COR-L47 (cell line): ENCODE measurements around the gene PITX3.

Source experiments
- DNase-seq: peaks from one replicate; lab custom pipeline; 2025; lab: John Stamatoyannopoulos, UW

Gene PITX3

DNA sequence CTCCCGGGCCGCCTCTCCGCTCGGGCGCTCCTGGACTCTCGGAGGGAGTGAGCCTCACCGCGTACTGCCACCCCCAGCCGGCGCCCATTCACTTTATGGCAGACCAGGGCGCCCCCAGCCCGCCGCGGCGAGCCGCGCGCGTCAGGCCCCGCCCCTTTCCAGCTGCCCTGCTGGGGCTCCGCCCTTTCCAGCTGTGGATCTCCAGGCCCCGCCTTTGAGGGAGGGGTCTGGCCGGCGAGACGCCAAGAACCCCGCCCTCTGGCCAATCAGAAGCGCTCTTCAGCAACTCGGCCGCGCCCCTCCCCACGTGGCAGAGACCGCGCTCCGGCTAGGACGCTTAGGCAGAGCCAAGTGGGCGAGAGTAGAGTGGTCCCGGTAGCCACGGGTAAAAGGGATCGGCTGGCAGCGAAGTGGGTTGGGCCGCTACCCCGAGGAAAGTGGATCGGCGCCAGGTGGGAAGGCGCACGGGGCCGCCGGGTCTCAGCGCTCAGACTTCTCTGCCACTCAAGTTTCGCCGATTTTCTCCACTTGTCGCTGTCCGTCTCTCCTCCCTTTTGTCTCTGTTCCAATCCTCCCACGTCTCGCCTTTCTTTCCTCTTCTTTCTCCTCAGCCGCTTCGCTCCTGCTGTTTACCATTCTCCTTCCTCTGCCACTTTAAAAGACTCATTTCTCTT lies at the start of gene PITX3:
Gene PITX3 (minus strand): TSS at position 69 of the 674 bp plus-strand sequence. CDS start 9,432 bp downstream, outside the sequence.
- peak; percentile 28 for DNase-seq

DNA sequence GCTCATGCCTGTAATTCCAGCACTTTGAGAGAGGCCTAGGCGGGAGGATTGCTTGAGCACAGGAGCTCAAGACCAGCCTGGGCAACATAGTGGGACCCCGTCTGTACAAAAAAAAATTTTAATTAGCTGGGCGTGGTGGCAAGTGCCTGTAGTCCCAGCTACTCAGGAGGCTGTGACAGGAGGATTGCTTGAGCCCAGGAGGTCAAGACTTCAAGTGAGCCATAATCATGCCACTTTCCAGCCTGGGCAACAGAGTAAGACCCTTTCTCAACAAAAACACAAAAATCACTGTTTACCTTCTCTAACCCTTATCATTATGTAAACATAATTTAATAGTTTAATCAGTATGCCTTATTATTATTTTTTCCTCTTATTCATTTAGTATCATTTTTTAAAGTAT lies 48.5 kb upstream of the PITX3 start:
- no peak for DNase-seq

DNA sequence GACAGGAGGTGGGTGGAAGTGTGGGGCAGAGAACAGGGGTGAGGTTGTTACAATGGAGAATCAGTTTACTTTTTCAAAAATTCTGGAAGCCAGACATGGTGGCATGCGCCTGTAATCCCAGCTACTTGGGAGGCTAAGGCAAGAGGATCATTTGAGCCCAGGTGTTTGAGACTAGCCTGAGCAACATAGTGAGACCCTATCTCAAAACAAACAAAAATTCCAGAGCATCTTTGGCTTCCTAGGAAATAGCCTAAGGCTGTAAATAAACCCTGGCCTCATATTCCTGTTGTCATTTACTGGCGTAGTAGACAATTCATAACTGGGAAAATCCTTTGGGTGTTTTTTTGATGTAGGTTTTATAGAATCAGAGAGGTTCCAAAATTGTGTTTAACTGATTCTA lies 48.0 kb upstream of the PITX3 start:
- no peak for DNase-seq

DNA sequence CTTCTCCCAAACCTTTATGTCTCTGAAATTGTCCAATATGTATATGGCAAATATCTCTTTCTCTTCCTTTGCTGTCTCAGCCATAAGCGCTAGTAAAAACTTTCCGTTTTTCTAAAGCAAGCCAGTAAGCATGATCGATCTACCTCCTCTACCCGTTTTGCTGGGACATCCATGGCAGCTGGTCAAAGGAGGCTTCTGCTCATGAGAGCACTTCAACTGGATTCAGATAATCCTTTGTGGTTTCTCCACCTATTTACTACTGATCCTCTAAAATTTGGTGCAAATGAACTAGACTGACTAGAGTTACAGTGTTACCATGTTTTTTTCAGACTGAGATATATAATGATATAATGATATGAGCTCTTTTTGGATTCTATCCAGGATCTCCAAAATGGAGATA lies 46.7 kb upstream of the PITX3 start:
- no peak for DNase-seq

DNA sequence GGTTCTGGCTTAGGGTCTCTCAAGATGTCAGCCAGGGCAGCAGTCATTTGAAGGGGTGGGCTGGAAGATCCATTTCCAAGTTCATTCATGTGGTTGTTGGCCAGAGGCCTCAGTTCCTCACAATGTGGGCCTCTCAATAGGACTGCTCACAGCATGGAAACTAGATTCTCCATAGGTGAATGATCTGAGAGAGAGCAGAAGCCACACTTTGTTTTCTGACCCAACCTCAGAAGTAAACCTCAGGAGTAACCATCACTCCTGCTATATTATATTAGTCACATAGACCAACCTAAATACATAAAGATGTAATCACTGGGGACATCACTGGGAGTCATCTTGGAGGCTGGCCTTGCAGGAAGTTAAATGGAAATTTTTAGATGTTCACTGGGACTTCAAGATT lies 46.2 kb upstream of the PITX3 start:
- no peak for DNase-seq

DNA sequence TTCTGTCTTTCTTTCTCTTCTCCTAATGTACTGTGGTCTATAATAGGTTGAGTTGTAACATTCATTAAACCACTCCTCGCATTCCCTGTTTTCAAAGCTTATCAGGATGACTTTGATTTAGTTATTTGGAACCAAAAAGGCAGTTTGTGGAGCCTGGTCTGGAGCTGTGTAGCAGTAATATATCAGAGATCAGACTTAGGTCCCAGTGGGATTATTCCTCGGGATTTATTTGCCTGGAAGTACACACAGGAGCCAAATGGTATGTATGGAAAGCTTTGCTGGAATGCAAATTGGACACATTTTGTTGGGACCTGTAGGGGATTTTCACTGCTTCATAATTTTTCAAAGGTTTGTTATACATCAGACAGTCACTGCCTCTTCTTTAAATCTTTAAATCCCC lies 44.9 kb upstream of the PITX3 start:
- no peak for DNase-seq

DNA sequence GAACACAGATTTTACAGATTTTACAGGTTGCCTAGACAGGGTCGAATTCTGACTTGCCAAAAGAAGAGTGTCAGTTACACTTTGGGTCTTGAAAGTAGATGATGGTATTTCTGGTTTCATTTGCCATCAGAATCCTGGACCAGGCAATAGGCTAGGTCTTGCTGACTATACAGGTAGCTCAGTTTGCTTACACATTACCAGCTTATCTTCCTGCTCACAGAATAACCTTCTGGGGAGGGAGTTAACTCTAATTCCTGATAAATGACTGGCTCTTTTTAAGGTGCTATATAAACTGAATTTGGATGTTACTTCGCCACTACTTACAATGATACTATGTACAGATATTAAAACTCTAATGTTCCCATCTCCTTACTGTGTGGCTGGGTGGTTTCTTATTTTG lies 43.8 kb upstream of the PITX3 start:
- DNase-seq, result no peak

DNA sequence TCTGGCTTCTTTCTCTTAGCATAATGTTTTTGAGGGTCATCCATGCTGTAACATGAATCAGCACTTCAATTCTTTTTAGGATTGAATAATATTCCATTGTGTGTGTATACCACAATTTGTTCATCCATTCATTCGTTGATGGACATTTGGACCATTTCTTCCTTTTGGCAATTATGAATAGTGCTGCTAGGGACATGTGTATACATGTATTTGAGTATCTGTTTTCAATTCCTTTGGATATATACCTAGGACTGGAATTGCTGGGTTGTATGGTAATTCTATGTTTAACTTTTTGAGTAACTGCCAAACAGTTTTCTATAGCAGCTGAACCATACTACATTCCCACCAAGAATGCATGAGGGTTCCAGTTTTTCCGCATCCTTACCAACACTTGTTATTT lies 43.2 kb upstream of the PITX3 start:
- DNase-seq, result no peak

DNA sequence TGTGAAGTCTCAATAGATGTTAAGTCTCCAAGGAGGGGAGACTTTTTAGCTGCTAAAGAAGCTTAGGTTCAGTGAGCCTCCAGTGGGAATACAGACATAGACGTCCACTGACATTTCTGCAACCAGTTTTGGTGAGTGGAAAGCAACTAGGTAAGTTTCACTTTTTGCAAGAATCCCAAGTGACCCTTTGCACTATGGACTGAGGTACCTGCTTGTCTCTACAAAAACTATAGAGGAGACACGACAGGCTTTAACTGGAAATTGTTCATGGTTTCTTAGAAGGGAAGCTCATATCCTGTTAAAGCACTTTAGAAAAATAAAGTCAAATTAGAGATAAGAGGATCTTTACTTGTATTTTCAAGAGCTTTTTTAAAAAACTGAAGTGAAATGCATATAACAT lies 42.6 kb upstream of the PITX3 start:
- no peak for DNase-seq

DNA sequence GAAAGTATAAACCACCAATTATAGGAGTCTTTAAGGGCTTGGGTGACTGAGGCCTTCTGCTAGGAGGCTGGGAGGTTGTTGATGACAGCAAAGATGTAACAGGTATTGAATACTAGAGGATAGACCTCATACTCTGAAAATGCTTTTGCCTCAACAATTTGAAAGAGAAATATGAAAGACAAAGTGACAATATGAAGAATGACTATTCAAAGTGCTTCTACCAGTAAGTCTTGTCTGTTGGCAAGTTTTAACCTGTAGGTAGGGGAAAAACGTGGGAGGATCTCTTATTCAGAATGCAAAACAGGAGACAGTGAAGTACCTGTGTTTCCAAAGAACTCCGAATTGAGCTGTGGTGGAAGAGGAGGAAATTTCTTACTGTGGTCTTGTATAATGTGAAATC lies 42.2 kb upstream of the PITX3 start:
- DNase-seq, result no peak

DNA sequence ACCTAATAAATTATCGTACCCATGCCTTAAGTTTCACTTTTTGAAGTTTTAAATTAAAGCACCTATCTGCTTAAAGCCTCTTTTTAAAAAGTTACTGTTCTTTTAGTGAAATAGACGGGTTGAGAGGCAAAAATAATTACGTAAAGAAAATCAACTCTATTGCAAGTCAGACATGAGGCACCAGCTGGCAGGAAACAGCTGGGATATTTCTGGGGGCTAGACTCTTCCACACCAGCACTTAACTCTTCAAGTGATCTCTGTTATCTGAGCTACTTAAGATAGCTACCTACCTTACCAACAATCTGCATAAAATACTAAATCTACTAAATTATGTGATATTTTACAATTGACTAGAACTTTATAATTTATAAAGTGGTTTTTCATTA lies 39.8 kb upstream of the PITX3 start:
- DNase-seq, result no peak

DNA sequence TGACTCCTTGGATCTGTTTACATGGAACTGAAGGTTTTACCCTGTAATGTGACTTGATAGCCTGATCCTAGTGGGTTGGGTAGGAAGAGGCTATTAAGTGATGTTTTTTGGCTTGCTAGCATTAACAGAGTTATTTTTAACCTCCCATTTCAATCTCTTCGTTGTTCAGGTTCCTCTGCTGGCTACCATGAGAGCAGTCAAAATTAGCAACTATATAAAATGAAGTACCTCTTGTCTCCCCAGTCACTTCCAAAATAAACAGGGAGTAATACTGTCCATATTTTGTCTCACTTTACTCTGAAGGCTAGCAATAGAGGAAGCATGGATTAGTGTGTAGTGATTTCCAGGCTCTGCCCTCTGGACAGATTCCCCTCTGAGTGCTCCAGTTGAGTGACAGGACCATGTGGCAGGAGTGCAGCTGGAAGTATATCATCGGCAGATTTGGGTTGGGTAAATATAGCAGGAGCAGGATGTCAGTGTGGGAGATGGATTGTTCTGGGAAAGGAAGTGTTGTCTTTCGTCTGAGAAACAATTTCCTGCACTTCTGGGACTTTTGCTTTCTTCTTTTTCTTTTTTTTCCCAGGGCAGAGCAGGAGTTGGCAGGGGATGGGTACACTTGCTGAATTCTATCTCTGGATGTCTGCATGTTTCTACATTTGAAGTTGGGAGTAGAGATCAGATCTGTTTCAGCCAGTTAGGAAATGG lies 39.2 kb upstream of the PITX3 start:
- no peak for DNase-seq

DNA sequence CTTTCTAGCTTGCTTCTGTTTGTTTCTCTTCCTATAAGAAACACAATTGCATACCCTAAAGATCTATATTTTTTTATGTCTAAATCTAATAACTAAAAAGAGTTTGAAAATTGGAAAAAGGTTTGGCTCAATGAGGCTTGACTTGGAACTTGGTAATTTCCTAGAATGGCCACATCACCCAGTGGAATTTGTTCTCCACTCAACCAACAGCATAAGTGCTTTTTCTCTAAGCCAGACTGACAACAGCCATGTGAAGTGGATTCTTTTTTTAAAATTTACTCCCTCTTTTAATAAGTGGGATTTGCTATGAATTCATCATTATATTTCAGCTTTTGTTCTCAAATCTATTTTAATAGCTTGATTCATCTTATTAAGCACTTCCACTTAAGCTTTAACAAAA lies 37.8 kb upstream of the PITX3 start:
- DNase-seq, result no peak

DNA sequence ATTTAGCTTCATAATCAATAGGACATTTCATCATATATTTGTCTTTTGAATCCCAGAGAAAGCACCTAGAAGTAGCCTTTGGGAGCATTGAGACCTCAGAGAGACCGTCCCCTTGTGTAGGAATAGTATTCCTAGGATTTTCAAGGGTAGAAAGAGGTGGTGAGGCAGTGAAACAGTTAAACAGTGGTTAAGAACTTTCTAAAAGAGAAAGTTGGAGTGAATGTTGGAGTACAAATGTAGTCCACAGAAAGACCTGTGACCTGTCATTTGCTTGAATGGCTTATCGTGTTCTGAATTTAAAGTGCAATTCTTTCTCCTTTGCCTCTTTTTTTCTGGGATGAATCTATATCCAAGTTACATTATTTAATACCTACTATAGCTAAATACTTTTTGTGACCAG lies 34.0 kb upstream of the PITX3 start:
- no peak for DNase-seq

DNA sequence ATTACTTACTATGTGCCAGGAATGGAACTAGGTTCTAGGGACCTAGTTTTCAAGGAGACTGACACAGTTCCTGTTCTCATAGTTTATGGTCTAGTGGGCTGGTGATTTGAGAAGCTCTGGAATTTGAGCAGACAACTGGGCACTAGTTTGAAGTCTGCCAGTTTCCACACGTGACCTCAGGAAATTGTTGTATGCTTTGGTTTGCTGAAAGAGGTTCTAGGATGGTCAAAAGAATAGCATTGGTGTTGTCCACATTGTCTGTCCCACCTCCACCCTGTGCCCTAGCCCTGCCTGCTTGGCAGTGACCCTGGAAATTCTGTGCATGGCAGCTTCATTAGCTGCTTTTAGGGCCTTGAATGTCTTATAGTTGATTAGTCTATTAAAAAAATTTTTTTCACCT lies 32.8 kb upstream of the PITX3 start:
- no peak for DNase-seq

DNA sequence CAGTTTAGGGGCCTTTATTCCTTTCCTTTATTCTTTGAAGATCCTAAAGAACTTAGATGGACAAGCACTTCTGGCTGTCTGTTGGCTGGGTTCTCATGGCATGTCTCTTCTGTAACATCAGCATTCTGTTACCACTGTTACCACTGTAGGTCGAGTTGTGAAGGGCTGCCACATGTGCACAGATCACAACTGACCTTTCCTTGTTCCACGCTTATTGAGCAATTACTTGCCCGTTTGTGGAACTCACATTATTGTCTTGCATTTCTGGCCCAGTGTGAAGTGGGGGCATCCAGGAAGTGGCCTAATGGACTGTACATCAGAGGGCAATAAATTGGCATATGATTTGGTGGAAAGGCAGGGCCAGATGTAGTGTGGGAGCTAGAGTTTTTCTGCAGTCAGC lies 27.7 kb upstream of the PITX3 start:
- DNase-seq, result no peak

DNA sequence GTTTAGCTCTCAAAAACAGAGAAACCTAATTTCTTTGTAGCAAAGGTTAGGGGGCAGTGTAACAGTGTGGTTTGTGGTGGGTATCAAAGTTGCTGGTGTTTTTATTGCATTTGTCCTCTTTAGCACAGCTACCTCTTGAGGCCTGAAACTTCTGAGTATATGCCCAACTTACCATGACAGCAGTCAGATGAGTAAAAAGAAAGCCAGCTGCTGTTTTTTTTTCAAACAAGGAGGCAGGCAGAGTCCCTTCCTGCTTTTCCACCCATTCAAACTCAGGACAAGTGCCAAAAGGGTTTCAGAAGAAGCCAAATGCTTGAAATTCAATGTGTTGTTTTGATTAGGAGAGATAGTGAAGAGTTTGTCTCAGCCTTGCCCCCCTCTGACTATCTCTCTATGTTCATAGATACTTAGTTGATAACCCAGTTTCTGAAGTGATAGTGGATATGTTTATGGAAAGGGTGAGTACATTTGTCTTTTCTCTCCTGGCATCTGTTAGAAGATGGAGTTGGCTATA lies 27.1 kb upstream of the PITX3 start:
- no peak for DNase-seq

DNA sequence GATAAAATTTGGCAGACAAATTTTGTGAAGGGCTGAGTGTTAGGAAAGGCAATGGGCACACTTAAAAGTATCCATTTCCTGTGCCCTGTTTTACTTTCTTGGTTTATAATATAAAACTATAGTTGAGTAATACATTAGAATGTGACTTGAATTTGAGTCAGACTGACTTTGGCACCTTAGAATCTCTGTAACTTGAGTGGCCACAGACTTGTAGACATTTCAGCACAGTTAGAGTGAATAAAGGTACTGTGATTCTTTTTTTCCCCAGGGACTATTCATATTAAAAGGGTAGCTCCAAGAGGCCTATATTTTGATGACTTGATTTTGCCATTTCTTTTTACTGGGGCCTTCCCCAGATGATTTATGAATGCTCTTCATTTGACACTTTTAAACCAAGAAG lies 26.4 kb upstream of the PITX3 start:
- no peak for DNase-seq

DNA sequence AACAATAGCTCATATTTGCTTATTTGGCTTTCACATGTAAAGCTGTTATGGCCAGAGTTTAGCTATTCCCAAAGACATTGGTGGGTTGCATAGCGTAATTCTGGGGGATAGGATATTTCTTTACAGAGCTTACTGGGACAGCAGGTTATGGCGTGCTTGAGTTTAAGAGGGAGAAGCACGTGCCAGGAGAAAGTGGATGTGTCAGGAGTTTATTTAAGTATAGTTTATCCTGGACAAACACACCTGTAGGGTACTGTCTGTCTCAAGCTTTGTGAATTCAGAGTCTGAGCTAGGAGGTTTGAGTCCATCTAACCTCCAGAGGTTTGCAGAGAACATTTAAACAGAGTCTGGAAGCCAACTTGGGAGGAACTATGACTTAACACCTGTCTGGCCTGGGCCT lies 25.4 kb upstream of the PITX3 start:
- DNase-seq, result no peak

DNA sequence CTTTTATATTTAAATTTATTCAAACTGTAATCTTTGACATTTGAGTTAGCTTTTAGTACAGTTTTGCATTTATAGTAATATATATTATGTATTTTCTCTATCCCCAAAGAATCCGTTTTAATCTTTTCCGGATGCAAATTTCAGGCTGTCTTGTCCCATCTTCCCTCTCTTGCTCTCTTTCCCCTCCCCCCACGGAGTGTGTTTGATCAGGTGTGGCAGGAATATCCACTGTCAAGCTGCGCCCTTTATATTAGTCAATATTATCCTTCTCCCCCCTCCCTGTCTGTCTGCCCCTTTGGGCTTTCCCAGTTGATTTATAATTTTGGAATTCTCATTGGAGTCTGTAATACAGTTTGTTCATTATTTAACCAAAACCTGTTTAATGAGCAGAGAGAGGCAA lies 23.1 kb upstream of the PITX3 start:
- DNase-seq, result no peak

DNA sequence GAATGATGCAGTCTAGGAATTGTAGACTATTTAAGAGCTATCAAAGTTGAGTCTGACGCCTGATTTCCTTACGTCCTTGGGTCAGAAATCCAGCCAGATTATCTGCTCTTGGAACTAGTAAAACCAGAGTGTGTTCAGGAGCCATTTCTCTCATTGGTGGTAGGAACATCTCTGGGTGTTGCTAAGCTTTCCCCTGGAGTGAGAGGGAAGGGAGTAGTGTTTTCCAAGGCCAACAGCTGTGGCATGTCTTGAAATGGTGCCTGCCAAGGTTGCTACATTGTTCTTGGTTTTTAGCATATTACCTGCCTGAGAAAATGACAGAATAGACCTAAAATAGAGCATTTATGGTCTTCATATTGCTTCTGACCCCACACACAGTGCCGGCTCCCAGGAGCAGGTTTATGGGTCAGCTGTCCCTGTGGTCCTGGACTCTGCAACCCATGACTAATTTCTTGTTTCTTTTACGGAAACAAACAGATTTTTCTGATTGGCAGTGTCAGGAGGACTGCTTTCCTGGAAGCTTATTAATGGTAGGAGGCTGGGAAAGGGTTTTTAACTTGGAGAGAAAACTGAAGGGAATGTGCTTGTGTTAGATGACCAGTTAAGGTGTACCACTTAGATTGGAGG lies 21.5 kb upstream of the PITX3 start:
- no peak for DNase-seq

DNA sequence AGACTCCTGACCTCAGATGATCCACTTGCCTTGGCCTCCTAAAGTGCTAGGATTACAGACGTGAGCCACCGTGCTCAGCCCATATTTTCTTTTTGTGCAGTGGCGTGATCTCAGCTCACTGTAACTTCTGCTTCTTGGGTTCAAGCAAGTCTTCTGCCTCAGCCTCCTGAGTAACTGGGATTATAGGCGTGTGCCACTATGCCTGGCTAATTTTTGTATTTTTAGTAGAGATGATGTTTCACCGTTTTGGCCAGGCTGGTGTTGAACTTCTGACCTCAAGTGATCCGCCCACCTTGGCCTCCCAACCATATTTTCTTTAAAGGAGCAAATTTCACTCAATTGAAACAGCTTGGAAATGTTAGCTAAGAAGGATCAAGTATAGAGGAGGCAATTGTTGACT lies 20.5 kb upstream of the PITX3 start:
- no peak for DNase-seq

DNA sequence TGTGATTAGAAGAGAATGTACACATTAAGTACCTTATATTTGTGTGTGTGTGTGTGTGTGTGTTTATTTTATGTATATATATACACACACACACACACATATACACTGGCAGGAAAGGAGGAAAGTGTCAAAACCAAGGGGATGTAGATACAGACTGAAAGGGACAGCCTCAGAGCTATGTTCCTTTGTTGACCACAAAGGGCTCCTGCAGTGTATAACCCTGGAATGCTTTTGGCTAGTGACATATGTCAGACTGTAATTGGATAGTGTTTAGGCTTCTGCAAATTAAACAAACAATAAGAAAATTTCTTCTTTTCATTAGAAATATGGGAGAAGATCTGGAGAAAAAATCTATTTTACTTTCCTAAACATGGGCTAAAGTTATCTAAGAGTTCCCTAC lies 19.9 kb upstream of the PITX3 start:
- no peak for DNase-seq
